GM18907 (cell line): ENCODE results near the gene TMEM45A.
"Not testable (repeated sequence)": the region's sequence is repeated elsewhere in the genome, so short reads cannot be mapped to it uniquely, and the experiment has no call there.

Experiments used
- ATAC-seq: cut with Tn5 transposase; IDR thresholded peaks from one replicate; pipeline ENCODE4 v1.9.1; 2021; ENCODE audit warnings: mild to moderate bottlenecking, moderate library complexity; ENCODE audit not compliant: unreplicated experiment

Gene TMEM45A, protein sequence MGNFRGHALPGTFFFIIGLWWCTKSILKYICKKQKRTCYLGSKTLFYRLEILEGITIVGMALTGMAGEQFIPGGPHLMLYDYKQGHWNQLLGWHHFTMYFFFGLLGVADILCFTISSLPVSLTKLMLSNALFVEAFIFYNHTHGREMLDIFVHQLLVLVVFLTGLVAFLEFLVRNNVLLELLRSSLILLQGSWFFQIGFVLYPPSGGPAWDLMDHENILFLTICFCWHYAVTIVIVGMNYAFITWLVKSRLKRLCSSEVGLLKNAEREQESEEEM

DNA sequence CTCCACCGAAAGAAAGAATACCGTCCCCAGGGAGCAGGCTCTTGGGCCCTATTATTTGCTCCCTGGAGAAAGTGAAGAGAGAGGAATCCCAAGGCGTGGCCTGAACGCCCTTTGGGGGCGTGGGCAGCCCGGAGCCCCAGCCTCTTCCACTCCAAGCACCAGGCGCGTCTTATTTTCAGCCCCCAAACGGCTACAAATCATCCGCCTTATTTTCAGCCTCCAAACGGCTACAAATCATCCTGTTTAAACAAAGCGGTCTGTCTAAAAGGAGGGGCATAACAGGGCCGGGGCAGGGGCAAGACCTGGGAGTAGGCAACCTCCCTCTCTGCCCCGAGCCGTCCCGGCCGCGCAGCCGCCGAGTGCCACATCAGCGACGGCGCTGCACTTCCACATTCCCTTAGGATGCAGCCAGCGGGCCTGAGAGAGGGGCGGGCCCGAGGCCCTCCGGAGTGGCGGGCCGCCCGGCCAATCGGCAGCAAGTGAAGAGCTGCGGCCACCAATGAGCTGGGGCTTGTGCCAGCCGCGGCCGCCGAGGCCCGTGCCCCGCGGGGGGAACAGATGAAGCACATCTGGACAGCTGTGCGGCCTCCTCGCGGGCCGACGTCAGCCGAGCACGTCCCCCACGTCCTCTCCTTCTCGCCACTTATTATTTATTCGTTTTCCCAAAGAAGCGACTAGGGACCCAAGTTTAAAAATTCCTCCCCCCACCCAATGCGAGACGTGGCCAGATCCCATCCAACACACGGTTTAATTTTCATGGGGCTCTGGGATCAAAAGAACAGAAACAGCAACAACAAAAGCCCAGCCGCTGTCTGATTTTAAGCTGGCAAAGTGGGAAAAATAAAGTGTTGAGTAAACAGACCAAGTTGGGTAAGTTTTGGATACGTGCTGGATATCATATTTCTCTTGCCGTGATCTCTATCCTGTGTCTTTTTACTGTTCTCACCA, at the start of gene TMEM45A:
Gene TMEM45A, plus strand, starts transcription at position 561 of the 948 bp plus-strand sequence. CDS start 62,593 bp downstream, outside the sequence.
- peak; percentile 97 for ATAC-seq

- ATAC-seq, result no peak
Observed at GRCh38 chr3:100443690-100444089, 48.7 kb upstream of the TMEM45A start.

DNA sequence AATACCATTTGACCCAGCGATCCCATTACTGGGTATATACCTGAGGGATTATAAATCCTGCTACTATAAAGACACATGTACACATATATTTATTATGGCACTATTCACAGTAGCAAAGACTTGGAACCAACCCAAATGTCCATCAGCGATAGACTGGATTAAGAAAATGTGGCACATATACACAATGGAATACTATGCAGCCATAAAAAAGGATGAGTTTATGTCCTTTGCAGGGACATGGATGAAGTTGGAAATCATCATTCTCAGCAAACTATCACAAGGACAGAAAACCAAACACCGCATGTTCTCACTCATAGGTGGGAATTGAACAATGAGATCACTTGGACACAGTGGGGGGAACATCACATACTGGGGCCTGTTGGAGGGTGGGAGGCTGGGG, 45.4 kb upstream of the TMEM45A start:
- ATAC-seq, result not testable (repeated sequence)

- ATAC-seq, result no peak
Observed at GRCh38 chr3:100448079-100448478, 44.3 kb upstream of the TMEM45A start.

DNA sequence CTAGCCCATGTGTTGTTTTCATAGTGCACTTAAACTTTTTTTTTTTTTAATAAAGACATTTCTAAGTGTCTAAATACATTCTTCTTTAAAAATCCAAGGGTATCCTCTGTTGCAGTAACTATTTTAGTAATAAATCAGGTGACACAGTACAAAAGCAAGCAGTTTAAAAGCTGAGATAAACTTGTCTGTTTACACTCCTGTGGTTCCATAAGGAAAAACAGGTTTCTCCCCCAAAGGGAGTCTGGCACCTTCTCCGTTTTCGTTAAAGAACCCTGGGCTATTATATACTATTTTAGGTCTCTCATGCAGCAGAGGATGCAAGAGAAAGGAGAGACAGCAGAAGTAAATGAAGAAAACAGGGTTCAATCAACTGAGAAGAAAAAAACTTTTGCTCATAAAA, 43.2 kb upstream of the TMEM45A start:
- no peak for ATAC-seq

- ATAC-seq, result no peak
Observed at GRCh38 chr3:100454677-100455076, 37.7 kb upstream of the TMEM45A start.

DNA sequence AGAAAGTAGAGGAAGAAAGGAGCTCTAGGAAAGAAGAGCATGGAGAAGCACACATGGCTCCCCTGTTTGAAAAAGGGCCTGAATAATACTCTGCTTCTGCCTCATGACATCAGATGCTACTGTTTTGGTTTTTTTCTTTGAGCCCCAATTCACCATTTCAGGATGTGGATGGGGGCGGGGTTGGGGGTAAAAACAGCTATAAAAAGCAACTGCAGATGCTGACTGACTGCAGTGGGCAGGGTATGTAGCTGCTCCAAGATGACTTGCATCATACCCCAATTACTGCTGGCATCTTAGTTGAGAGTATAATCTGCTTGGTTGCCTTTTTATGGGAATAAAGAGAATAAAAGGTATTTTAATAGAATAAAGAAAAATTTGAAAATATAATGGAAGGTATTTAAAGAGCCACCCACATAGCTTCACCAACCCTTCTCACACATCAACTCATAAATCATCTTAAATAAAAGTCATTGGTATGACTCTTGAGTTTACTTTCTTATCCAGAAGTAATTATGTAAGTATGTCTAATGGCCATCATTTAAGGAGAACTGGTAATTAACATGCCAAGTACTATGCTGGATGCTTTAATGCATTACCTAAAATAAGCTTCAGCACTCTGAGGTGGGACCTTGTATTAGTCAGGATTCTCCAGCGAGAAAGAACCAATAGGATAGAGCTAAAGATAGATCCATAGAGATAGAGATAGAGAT, 36.4 kb upstream of the TMEM45A start:
- no peak for ATAC-seq

GRCh38 chr3:100456745-100457144, 35.7 kb upstream of the TMEM45A start:
- no peak for ATAC-seq

- ATAC-seq, result no peak
Observed at GRCh38 chr3:100457811-100458210, 34.6 kb upstream of the TMEM45A start.

DNA sequence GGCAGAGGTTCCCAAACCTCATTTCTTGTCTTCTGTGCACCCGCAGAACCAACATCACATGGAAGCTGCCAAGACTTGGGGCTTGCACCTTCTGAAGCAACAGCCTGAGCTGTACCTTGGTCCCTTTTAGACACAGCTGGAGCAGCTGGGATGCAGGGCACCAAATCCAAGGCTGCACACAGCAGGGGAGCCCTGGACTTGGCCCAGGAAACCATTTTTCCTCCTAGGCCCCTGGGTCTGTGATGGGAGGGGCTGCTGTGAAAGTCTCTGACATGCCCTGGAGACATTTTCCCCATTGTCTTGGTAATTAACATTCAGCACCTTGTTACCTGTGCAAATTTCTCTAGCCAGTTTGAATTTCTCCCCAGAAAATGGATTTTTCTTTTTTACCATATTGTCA, 33.6 kb upstream of the TMEM45A start:
- ATAC-seq, result no peak

GRCh38 chr3:100463002-100463401, 29.4 kb upstream of the TMEM45A start:
- peak; percentile 90 for ATAC-seq

DNA sequence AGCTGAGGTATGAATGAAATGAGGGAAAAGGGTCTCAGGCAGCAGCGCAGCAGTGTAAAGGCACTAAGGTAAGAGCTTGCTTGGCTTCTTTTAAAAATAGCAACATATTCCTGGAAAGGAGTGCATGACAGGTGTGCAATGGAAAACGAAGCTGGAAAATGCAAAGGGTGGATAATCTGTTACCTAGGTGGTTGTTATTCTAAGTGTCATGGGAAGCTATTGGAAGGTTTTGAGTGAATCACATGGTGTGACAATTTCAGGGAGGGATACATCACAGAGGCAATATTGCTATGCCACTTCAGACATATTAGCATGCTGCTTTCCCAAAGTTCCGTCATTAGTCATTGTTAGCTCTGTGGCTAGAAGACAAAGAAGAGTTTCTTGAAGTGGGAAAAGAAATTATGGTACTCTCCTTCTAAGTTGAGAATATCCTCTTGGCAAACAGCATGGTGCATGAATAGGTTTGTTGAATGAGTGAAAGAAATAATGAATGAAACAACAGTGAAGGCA, 28.7 kb upstream of the TMEM45A start:
- ATAC-seq, result no peak

GRCh38 chr3:100465892-100466777, 26.3 kb upstream of the TMEM45A start:
- ATAC-seq, result peak; percentile 55

DNA sequence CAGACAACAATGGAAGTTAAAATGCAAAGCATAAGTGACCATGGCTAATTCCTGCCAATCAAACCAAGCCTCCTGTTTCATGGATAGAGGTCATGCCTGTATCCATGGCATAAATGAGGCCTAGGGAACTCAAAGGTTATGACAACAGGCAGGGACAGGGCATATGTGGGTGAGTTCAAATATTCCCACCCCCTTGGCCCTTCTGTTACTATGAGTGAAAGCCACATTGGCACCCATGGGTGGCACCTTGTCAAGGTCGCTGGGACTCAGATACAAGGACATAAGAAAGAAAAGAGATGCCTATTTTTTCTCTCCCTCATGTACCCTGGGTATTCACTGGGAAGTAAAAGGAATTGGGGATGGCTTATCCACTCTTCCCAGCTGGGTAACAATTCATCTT, 25.3 kb upstream of the TMEM45A start:
- ATAC-seq, result no peak

GRCh38 chr3:100468676-100469075, 23.7 kb upstream of the TMEM45A start:
- no peak for ATAC-seq

DNA sequence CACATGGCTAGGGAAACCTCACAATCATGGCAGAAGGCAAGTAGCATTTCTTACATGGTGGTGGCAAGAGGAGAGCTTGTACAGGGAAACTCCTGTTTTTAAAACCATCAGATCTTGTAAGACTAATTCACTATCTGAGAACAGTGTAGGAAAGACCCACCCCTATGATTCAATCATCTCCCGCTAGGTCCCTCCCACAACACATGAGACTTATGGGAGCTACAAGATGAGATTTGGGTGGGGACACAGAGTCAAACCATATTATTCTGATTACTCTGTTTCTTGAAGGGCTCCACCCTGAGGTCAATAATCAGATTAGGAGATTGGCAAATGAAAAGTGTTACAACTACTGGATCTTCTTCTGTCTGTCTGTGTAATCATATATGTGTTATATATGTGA, 21.5 kb upstream of the TMEM45A start:
- no peak for ATAC-seq

DNA sequence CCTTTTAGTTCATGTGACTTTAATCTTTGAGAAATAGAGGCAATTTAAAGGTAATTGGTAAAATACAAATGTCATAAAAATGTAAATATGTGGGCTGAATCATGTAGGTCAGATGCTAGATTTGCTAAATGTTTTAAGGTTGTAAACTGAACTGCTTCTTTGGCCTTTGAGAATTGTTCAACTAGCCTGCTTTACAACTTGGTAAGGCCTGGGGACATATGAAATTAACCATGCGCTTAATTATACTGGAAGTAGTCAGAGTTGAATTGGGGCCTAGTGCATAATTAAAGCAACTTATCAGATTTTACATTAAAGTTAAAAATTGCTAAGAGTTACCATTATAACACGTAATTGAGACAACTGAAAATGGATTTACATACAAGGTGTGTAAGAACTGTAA, 21.0 kb upstream of the TMEM45A start:
- no peak for ATAC-seq

- not testable (repeated sequence) for ATAC-seq
Observed at GRCh38 chr3:100477851-100478360, 14.5 kb upstream of the TMEM45A start.

- not testable (repeated sequence) for ATAC-seq
Observed at GRCh38 chr3:100478521-100478920, 13.9 kb upstream of the TMEM45A start.

- no peak for ATAC-seq
Observed at GRCh38 chr3:100480081-100480480, 12.3 kb upstream of the TMEM45A start.
